ENCODE results near the gene PLCL1. TPM values are rescaled to one million over a fixed set of nuclear protein-coding genes. Genes with fewer than 3 reads are reported as not detected.

Gene PLCL1
- total and polyA plus RNA-seq, 2 donors (not counting 3 experiments of a cell fraction or from before 2014, with no cell fraction given): 0.79 to 3.4 TPM

- FAIRE-seq (no peak), DNase-seq (ENCODE audit: low read depth, low spot score) (no peak)
- H2AFZ ChIP-seq (ENCODE audit: low read depth, low read length): no peak overlapping the region
- peaks cover 8% of the 10 kb centered on the region for H3K4me1 ChIP-seq (ENCODE audit: control insufficient read depth, extremely low read depth, insufficient read depth, low read length)
- H3K9me3 ChIP-seq (replicated peaks; ENCODE audit: control insufficient read depth, insufficient read depth, low read length): no peaks in the 10 kb centered on the region
- H3K9me1 ChIP-seq (replicated peaks; ENCODE audit: control insufficient read depth, extremely low read depth, insufficient read depth, low read length): no peaks in the 10 kb centered on the region
- H4K20me1 ChIP-seq (replicated peaks; ENCODE audit: control insufficient read depth, extremely low read depth, insufficient read depth, low read length): no peaks in the 10 kb centered on the region
- H3K27me3 ChIP-seq (ENCODE audit: control insufficient read depth in 2 of 2, insufficient read depth in 2 of 2, low read length in 2 of 2): no peaks in the 10 kb centered on the region
- TF ChIP-seq MAX (IDR thresholded peaks at IDR 0.05; ENCODE audit: insufficient read depth, insufficient read length) (no peak), FOS (IDR thresholded peaks at IDR 0.05; ENCODE audit: borderline replicate concordance, insufficient read depth, low read length) (no peak), POLR2AphosphoS5 (IDR thresholded peaks at IDR 0.05; ENCODE audit: insufficient read depth, low read depth, low read length) (no peak), CTCF (IDR thresholded peaks at IDR 0.05; ENCODE audit: extremely low read depth in 1 of 2, insufficient read depth in 1 of 2, low read depth in 1 of 2, low read length in 2 of 2) (no peak), POLR2A (IDR thresholded peaks at IDR 0.05; ENCODE audit: low read depth, low read length) (no peak), MYC (IDR thresholded peaks at IDR 0.05; ENCODE audit: low read depth, low read length) (no peak), JUN (IDR thresholded peaks at IDR 0.05; ENCODE audit: borderline replicate concordance, insufficient read depth, insufficient read length, low read depth) (no peak), EZH2 (IDR thresholded peaks at IDR 0.05; ENCODE audit: borderline replicate concordance, low read depth, low read length, severe bottlenecking) (no peak), GATA2 (IDR thresholded peaks at IDR 0.05; ENCODE audit: insufficient read depth, insufficient read length, low read depth, low read length) (no peak)
- no peak overlapping the region for H3K9ac ChIP-seq (replicated peaks; ENCODE audit: extremely low read depth, insufficient read depth, low read length)
- dilution Hi-C loops (cut with MboI; ENCODE audit: extremely low pct_ligation_motif_present, low sequenced_read_pairs): no loop called here
- no peak overlapping the region for H3K27ac ChIP-seq (ENCODE audit: insufficient read depth, low read depth, low read length)
- H3K36me3 ChIP-seq (ENCODE audit: control insufficient read depth in 2 of 2, extremely low read depth in 1 of 2, insufficient read depth in 2 of 2, low read length in 2 of 2): no peaks in the 10 kb centered on the region
- ChIA-PET CTCF (interaction anchor here (1.0 to 1.4 kb wide), 2 partner anchors 10 to 15 kb away, joined by 3 read pairs; no protein-coding TSS in a partner anchor), POLR2A (no interaction called here)
- BruUV-seq (replicated peaks): no TSS peak
- no peaks in the 10 kb centered on the region for H3K79me2 ChIP-seq (ENCODE audit: control insufficient read depth, insufficient read depth, low read length)
- intact Hi-C loops (cut with micrococcal nuclease): no loop called here
- H3K4me3 ChIP-seq (replicated peaks in 1 of 3; ENCODE audit: insufficient read depth in 1 of 3, low read depth in 1 of 3, low read length in 3 of 3): no peak overlapping the region
- H3K4me2 ChIP-seq (ENCODE audit: insufficient read depth, low read length): no peak overlapping the region
Measured at GRCh38 chr2:197934261-197934933, 130.0 kb downstream of the PLCL1 start.
